ENCODE results near the gene NLK.
A peak's percentile ranks its signal among the peaks of the same experiment; 100 is the strongest.

Gene NLK

DNA sequence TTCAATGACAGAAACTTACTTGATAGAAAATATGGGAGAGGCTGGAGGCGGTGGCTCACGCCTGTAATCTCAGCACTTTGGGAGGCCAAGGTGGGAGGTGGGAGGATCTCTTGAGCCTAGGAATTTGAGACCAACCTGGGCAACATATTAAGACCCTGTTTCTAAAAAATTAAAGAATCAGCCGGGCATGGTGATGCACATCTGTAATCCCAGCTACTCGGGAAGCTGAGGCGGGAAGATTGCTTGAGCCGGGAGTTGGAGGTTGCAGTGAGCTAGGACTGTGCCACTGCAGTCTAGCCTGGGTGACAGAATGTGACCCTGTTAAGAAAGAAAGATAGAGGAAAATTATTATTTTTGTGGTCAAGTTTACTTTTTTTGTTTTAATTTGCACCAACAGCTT is 2.1 kb upstream of the NLK start:
- H3K4me3 ChIP-seq (ENCODE audit: low read length): peak overlapping the region; percentile 83
- H3K4me1 ChIP-seq (ENCODE audit: control insufficient read depth, insufficient read depth, low read length): peaks cover 31% of the 10 kb centered on the region
- no peaks in the 10 kb centered on the region for H3K27me3 ChIP-seq (replicated peaks; ENCODE audit: control insufficient read depth, insufficient read depth, low read length)
- peak overlapping the region; percentile 60 for H3K9ac ChIP-seq (ENCODE audit: low read length)
- no peaks in the 10 kb centered on the region for H3K9me3 ChIP-seq (ENCODE audit: control insufficient read depth, low read length)
- H3K36me3 ChIP-seq (ENCODE audit: control insufficient read depth, insufficient read depth, low read length, severe bottlenecking): no peaks in the 10 kb centered on the region
- no peak for DNase-seq (ENCODE audit: low read depth)

- peak overlapping the region; percentile 92 for H3K9ac ChIP-seq (ENCODE audit: low read length)
- H3K4me3 ChIP-seq (ENCODE audit: low read length): peak overlapping the region; percentile 88
- H3K4me1 ChIP-seq (ENCODE audit: control insufficient read depth, insufficient read depth, low read length): peaks cover 39% of the 10 kb centered on the region
- H3K36me3 ChIP-seq (ENCODE audit: control insufficient read depth, insufficient read depth, low read length, severe bottlenecking): no peaks in the 10 kb centered on the region
- no peaks in the 10 kb centered on the region for H3K9me3 ChIP-seq (ENCODE audit: control insufficient read depth, low read length)
- H3K27me3 ChIP-seq (replicated peaks; ENCODE audit: control insufficient read depth, insufficient read depth, low read length): no peaks in the 10 kb centered on the region
- peak; percentile 100 for DNase-seq (ENCODE audit: low read depth)
These were observed 1.2 kb upstream of the NLK start for GRCh38 chr17:28041068-28041843.

DNA sequence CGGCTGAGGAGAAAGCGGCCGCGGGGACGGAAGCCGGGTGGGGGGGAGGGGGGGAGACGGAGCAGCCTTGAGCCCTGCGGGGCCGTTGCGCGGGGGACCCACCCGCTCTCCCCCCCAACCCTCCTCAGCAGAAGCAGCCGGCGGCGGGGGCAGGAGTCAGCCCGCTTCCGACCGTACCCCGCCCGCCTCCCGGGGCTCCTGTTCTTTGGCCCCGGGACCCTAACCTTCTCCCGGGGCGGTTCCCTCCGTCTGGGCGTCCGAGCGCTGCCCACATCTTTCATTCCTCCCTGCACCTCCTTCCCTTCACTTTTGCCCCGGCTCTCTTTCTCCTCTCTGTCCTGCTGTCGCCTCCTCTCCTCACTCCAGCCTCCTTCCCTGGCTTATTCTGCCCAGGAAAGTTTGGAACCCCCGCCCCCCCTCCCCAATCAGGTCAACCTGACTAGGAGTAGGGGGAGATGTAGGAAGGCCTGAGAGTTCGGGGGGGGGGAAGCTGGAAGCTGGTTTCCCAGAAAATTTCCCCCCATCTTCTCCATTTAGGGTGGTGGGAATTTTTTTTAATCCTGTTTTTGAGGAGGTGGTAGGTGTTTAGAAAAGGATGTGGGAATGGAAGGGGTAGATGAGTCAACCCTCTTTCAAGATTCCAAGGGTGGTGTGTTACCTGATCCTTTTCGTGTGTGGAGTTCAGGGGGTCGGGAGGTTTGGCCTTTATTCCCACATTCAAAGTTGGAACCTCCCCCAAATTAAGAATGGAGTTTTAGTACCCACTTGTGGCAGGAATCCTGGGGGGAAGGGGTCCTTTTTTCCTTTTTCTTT is 427 bp upstream of the NLK start:
- Histone ChIP-seq H3K4me3 (ENCODE audit: low read length) (peak overlapping the region; percentile 88), H3K4me1 (ENCODE audit: control insufficient read depth, insufficient read depth, low read length) (peaks cover 39% of the 10 kb centered on the region), H3K36me3 (ENCODE audit: control insufficient read depth, insufficient read depth, low read length, severe bottlenecking) (no peaks in the 10 kb centered on the region), H3K9ac (ENCODE audit: low read length) (peak overlapping the region; percentile 92), H3K27me3 (replicated peaks; ENCODE audit: control insufficient read depth, insufficient read depth, low read length) (no peaks in the 10 kb centered on the region), H3K9me3 (ENCODE audit: control insufficient read depth, low read length) (no peaks in the 10 kb centered on the region)
- DNase-seq (ENCODE audit: low read depth): peak; percentile 40

DNA sequence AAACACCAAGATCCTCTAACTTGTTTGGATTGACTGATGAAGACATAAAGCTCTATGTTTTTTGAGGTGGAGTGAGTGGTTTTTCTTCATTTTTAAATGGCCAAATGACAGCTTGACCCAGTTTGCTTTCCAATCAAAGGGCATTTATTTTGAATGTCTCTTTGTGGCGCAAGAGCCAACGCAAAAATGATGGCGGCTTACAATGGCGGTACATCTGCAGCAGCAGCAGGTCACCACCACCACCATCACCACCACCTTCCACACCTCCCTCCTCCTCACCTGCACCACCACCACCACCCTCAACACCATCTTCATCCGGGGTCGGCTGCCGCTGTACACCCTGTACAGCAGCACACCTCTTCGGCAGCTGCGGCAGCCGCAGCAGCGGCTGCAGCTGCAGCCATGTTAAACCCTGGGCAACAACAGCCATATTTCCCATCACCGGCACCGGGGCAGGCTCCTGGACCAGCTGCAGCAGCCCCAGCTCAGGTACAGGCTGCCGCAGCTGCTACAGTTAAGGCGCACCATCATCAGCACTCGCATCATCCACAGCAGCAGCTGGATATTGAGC is 329 bp downstream of the NLK start:
- Histone ChIP-seq H3K9me3 (ENCODE audit: control insufficient read depth, low read length) (no peaks in the 10 kb centered on the region), H3K9ac (ENCODE audit: low read length) (peak overlapping the region; percentile 92), H3K36me3 (ENCODE audit: control insufficient read depth, insufficient read depth, low read length, severe bottlenecking) (no peaks in the 10 kb centered on the region), H3K27me3 (replicated peaks; ENCODE audit: control insufficient read depth, insufficient read depth, low read length) (no peaks in the 10 kb centered on the region), H3K4me3 (ENCODE audit: low read length) (peak overlapping the region; percentile 88), H3K4me1 (ENCODE audit: control insufficient read depth, insufficient read depth, low read length) (peaks cover 45% of the 10 kb centered on the region)
- no peak for DNase-seq (ENCODE audit: low read depth)

DNA sequence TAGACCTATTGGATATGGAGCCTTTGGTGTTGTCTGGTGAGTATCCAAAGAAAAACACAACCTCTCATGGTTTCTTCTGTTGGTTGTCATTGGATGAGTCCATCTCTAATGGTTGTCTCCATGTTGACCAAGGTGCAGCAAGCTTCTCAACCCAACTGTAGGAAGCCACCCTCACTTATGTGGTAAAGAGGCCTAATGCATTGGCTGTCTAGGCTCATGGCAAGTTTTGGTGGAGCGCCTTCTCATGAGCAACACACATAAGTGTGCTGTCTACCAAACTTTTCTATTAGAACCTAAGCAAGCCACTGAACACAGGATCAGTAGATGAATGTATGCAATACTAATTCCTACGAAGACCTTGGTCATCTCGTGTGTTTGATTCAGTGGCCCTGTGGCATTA is 819 bp downstream of the NLK start:
- H3K36me3 ChIP-seq (ENCODE audit: control insufficient read depth, insufficient read depth, low read length, severe bottlenecking): no peaks in the 10 kb centered on the region
- no peak for DNase-seq (ENCODE audit: low read depth)
- no peaks in the 10 kb centered on the region for H3K27me3 ChIP-seq (replicated peaks; ENCODE audit: control insufficient read depth, insufficient read depth, low read length)
- H3K9me3 ChIP-seq (ENCODE audit: control insufficient read depth, low read length): no peaks in the 10 kb centered on the region
- H3K9ac ChIP-seq (ENCODE audit: low read length): no peak overlapping the region
- peaks cover 45% of the 10 kb centered on the region for H3K4me1 ChIP-seq (ENCODE audit: control insufficient read depth, insufficient read depth, low read length)
- H3K4me3 ChIP-seq (ENCODE audit: low read length): peak overlapping the region; percentile 61

- Histone ChIP-seq H3K4me3 (ENCODE audit: low read length) (peak overlapping the region; percentile 61), H3K36me3 (ENCODE audit: control insufficient read depth, insufficient read depth, low read length, severe bottlenecking) (no peaks in the 10 kb centered on the region), H3K9me3 (ENCODE audit: control insufficient read depth, low read length) (no peaks in the 10 kb centered on the region), H3K9ac (ENCODE audit: low read length) (no peak overlapping the region), H3K4me1 (ENCODE audit: control insufficient read depth, insufficient read depth, low read length) (peaks cover 45% of the 10 kb centered on the region), H3K27me3 (replicated peaks; ENCODE audit: control insufficient read depth, insufficient read depth, low read length) (no peaks in the 10 kb centered on the region)
- no peak for DNase-seq (ENCODE audit: low read depth)
These were observed 1.3 kb downstream of the NLK start for GRCh38 chr17:28043741-28044140.

- H3K4me1 ChIP-seq (ENCODE audit: control insufficient read depth, insufficient read depth, low read length): peaks cover 45% of the 10 kb centered on the region
- H3K27me3 ChIP-seq (replicated peaks; ENCODE audit: control insufficient read depth, insufficient read depth, low read length): no peaks in the 10 kb centered on the region
- no peaks in the 10 kb centered on the region for H3K9me3 ChIP-seq (ENCODE audit: control insufficient read depth, low read length)
- no peaks in the 10 kb centered on the region for H3K36me3 ChIP-seq (ENCODE audit: control insufficient read depth, insufficient read depth, low read length, severe bottlenecking)
- peak overlapping the region; percentile 38 for H3K4me3 ChIP-seq (ENCODE audit: low read length)
- no peak for DNase-seq (ENCODE audit: low read depth)
- no peak overlapping the region for H3K9ac ChIP-seq (ENCODE audit: low read length)
These were observed 2.8 kb downstream of the NLK start for GRCh38 chr17:28045304-28045703.

- Histone ChIP-seq H3K9me3 (ENCODE audit: control insufficient read depth, low read length) (no peaks in the 10 kb centered on the region), H3K27me3 (replicated peaks; ENCODE audit: control insufficient read depth, insufficient read depth, low read length) (no peaks in the 10 kb centered on the region), H3K9ac (ENCODE audit: low read length) (no peak overlapping the region), H3K4me3 (ENCODE audit: low read length) (no peak overlapping the region), H3K36me3 (ENCODE audit: control insufficient read depth, insufficient read depth, low read length, severe bottlenecking) (no peaks in the 10 kb centered on the region), H3K4me1 (ENCODE audit: control insufficient read depth, insufficient read depth, low read length) (peaks cover 45% of the 10 kb centered on the region)
- DNase-seq (ENCODE audit: low read depth): no peak
These were observed 3.8 kb downstream of the NLK start for GRCh38 chr17:28046034-28046825.

DNA sequence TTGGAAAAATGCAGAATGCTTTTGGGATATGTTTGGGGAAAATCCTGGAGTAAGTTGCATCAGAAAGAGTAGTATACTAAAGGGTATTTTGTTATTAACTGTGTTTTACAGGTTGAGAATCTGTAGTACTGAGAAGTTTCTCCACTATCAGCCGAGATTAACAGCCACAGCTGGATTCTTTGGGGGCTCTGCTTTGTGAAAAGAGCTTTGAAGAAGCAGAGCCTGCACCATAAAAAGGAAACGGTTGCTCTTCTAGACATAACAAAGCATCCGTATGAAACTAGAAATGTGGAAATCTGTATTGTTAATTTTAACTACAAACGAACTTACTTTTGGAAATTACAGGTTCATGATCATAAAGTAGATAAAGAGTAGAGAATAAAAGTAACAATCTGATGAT is 5.3 kb downstream of the NLK start:
- DNase-seq (ENCODE audit: low read depth): no peak
- no peaks in the 10 kb centered on the region for H3K27me3 ChIP-seq (replicated peaks; ENCODE audit: control insufficient read depth, insufficient read depth, low read length)
- no peak overlapping the region for H3K4me3 ChIP-seq (ENCODE audit: low read length)
- H3K9me3 ChIP-seq (ENCODE audit: control insufficient read depth, low read length): no peaks in the 10 kb centered on the region
- peaks cover 40% of the 10 kb centered on the region for H3K4me1 ChIP-seq (ENCODE audit: control insufficient read depth, insufficient read depth, low read length)
- no peak overlapping the region for H3K9ac ChIP-seq (ENCODE audit: low read length)
- no peaks in the 10 kb centered on the region for H3K36me3 ChIP-seq (ENCODE audit: control insufficient read depth, insufficient read depth, low read length, severe bottlenecking)

DNA sequence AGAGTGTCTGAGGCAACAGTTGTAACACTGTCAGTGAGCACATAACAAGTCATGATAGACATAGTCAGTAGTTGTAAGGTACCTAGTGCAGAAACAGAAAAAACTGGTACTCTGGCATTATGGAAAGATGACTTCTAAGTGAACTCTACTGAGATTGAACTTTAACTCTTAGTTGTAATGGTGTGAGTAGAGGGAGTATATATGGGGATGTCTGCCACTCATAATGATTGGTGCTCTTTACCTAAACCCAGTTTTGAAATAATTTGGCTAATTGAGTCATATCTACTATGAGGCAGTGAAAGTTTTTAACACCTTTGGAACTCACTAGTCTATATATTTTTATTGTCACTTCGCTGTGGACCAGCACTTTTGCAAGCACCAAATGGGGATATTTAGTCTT is 6.6 kb downstream of the NLK start:
- DNase-seq (ENCODE audit: low read depth): no peak
- H3K4me1 ChIP-seq (ENCODE audit: control insufficient read depth, insufficient read depth, low read length): peaks cover 36% of the 10 kb centered on the region
- H3K9ac ChIP-seq (ENCODE audit: low read length): no peak overlapping the region

More for the DNA sequence above, 6.6 kb downstream of the NLK start:
- no peaks in the 10 kb centered on the region for H3K36me3 ChIP-seq (ENCODE audit: control insufficient read depth, insufficient read depth, low read length, severe bottlenecking)
- no peak overlapping the region for H3K4me3 ChIP-seq (ENCODE audit: low read length)
- H3K27me3 ChIP-seq (replicated peaks; ENCODE audit: control insufficient read depth, insufficient read depth, low read length): no peaks in the 10 kb centered on the region
- H3K9me3 ChIP-seq (ENCODE audit: control insufficient read depth, low read length): no peaks in the 10 kb centered on the region
